Mesenchymal stem cell (in vitro differentiated cells and primary cell): Measurements from ENCODE around the gene PFDN1.

ENCODE experiments used
- DNase-seq: peaks from one replicate; pipeline ENCODE4 v3.0.0-alpha.2; 2013
- H2AFZ ChIP-seq: one replicate; pipeline ENCODE4 v1.6.1; 2013; ENCODE audit warnings: low read depth, mild to moderate bottlenecking, control low read depth, inconsistent platforms, low read length, moderate library complexity
- H2AK5ac ChIP-seq: 2 replicates; pipeline ENCODE4 v1.6.1; 2013; ENCODE audit warnings: low read length, moderate library complexity, mild to moderate bottlenecking, inconsistent platforms; ENCODE audit not compliant: severe bottlenecking
- H2BK120ac ChIP-seq: one replicate; pipeline ENCODE4 v1.6.1; 2013; ENCODE audit warnings: low read depth, mild to moderate bottlenecking, inconsistent platforms, low read length, moderate library complexity
- H2BK12ac ChIP-seq, 2 experiments: one replicate each; pipeline ENCODE4 v1.6.1; 2013; ENCODE audit warnings: inconsistent platforms in 2 of 2, low read length in 2 of 2, mild to moderate bottlenecking in 2 of 2, moderate library complexity in 2 of 2, control low read depth in 1 of 2
- H2BK15ac ChIP-seq: one replicate; pipeline ENCODE4 v1.6.1; 2013; ENCODE audit warnings: mild to moderate bottlenecking, low read depth, inconsistent platforms; ENCODE audit not compliant: poor library complexity, severe bottlenecking
- H2BK5ac ChIP-seq: 2 replicates; pipeline ENCODE4 v1.6.1; 2013; ENCODE audit warnings: low read depth, mild to moderate bottlenecking, low read length, control low read depth, inconsistent platforms; ENCODE audit not compliant: poor library complexity, severe bottlenecking
- H3K14ac ChIP-seq, 2 experiments: one replicate each; pipeline ENCODE4 v1.6.1; 2013; ENCODE audit warnings: inconsistent platforms in 2 of 2, low read length in 2 of 2, control low read depth in 1 of 2, mild to moderate bottlenecking in 1 of 2, moderate library complexity in 1 of 2
- H3K18ac ChIP-seq, 2 experiments: one replicate each; pipeline ENCODE4 v1.6.1; 2013; ENCODE audit warnings: inconsistent platforms in 2 of 2, low read length in 2 of 2, control low read depth in 1 of 2, low read depth in 1 of 2, mild to moderate bottlenecking in 1 of 2
- H3K23ac ChIP-seq, 2 experiments: one replicate each; pipeline ENCODE4 v1.6.1; 2013; ENCODE audit warnings: inconsistent platforms in 2 of 2, low read length in 2 of 2, mild to moderate bottlenecking in 2 of 2, moderate library complexity in 2 of 2, control low read depth in 1 of 2
- H3K27ac ChIP-seq: 2 replicates; pipeline ENCODE4 v1.5.1; 2013; ENCODE audit warnings: mild to moderate bottlenecking, moderate library complexity, low read length, control low read depth, inconsistent platforms; ENCODE audit not compliant: poor library complexity, severe bottlenecking
- H3K27me3 ChIP-seq, 2 experiments: 2 replicates each; pipeline versions ENCODE4 v1.6.1 to v1.7.0; 2013; ENCODE audit warnings: low read length in 2 of 2, mild to moderate bottlenecking in 2 of 2, moderate library complexity in 2 of 2, control low read depth in 1 of 2, inconsistent platforms in 1 of 2; ENCODE audit not compliant: control insufficient read depth in 1 of 2, insufficient read depth in 1 of 2
- H3K36me3 ChIP-seq, 2 experiments: 2 replicates each; pipeline versions ENCODE4 v1.6.1 to v1.7.0; 2013; ENCODE audit warnings: low read length in 2 of 2, control low read depth in 1 of 2, inconsistent platforms in 1 of 2, low read depth in 1 of 2, mild to moderate bottlenecking in 1 of 2; ENCODE audit not compliant: insufficient read depth in 2 of 2, control insufficient read depth in 1 of 2
- H3K4ac ChIP-seq, 2 experiments: one replicate each; pipeline ENCODE4 v1.6.1; 2013; ENCODE audit warnings: inconsistent platforms in 2 of 2, low read length in 2 of 2, mild to moderate bottlenecking in 2 of 2, moderate library complexity in 2 of 2, control low read depth in 1 of 2, low read depth in 1 of 2
- H3K4me1 ChIP-seq: 2 replicates; pipeline ENCODE4 v1.6.1; 2013; ENCODE audit warnings: low read depth, low read length, control low read depth; ENCODE audit not compliant: control insufficient read depth, insufficient read depth
- H3K4me2 ChIP-seq: 2 replicates; pipeline ENCODE4 v1.6.1; 2013; ENCODE audit warnings: low read length, mild to moderate bottlenecking, inconsistent platforms; ENCODE audit not compliant: poor library complexity, severe bottlenecking
- H3K4me3 ChIP-seq, 2 experiments: 2 replicates each; pipeline versions ENCODE4 v1.5.1 to v1.7.0; 2013; ENCODE audit warnings: low read length in 2 of 2, mild to moderate bottlenecking in 2 of 2, control low read depth in 1 of 2, low read depth in 1 of 2; ENCODE audit not compliant: insufficient read depth in 1 of 2
- H3K79me1 ChIP-seq: replicated peaks from 2 replicates; pipeline ENCODE4 v1.6.1; 2013; ENCODE audit warnings: mild to moderate bottlenecking, control low read depth, low read length, inconsistent platforms; ENCODE audit not compliant: poor library complexity, severe bottlenecking
- H3K9ac ChIP-seq: 2 replicates; pipeline ENCODE4 v1.7.0; 2013; ENCODE audit warnings: mild to moderate bottlenecking, low read length, moderate library complexity
- H3K9me3 ChIP-seq: 2 replicates; pipeline ENCODE4 v1.7.0; 2013; ENCODE audit warnings: mild to moderate bottlenecking, low read length; ENCODE audit not compliant: control insufficient read depth
- H4K8ac ChIP-seq: one replicate; pipeline ENCODE4 v1.6.1; 2013; ENCODE audit warnings: inconsistent platforms, mild to moderate bottlenecking, low read length, moderate library complexity
- H4K91ac ChIP-seq: one replicate; pipeline ENCODE4 v1.6.1; 2013; ENCODE audit warnings: mild to moderate bottlenecking, low read length, inconsistent platforms
- WGBS: methylation state at CpG from one replicate; pipeline ENCODE4 v1.1.7; 2013; ENCODE audit warnings: mixed read lengths; 5-methylcytosine and 5-hydroxymethylcytosine counted together

Gene PFDN1

GRCh38 chr5:140286424-140286823, 16.5 kb downstream of the PFDN1 start:
- 100% methylated on average over 4 of the region's 5 CpGs for WGBS
- no peak overlapping the region for H2AFZ ChIP-seq
- H4K8ac ChIP-seq = no peak overlapping the region
- H3K14ac ChIP-seq = no peak overlapping the region
- DNase-seq = no peak
- no peak overlapping the region for H3K4ac ChIP-seq
- peaks cover 12% of the 10 kb centered on the region for H3K79me1 ChIP-seq
- H3K23ac ChIP-seq = no peak overlapping the region
- H2AK5ac ChIP-seq = no peak overlapping the region
- no peak overlapping the region for H3K27ac ChIP-seq
- H3K4me1 ChIP-seq = no peaks in the 10 kb centered on the region
- no peak overlapping the region for H3K18ac ChIP-seq
- H3K9ac ChIP-seq = no peak overlapping the region
- H2BK120ac ChIP-seq = no peak overlapping the region
- H2BK15ac ChIP-seq = no peak overlapping the region
- no peak overlapping the region for H2BK5ac ChIP-seq
- no peak overlapping the region for H3K4me2 ChIP-seq
- no peak overlapping the region for H4K91ac ChIP-seq
- no peak overlapping the region for H2BK12ac ChIP-seq
- H3K27me3 ChIP-seq = no peaks in the 10 kb centered on the region
- H3K4me3 ChIP-seq = no peak overlapping the region
- H3K36me3 ChIP-seq = no peaks in the 10 kb centered on the region
- no peaks in the 10 kb centered on the region for H3K9me3 ChIP-seq

GRCh38 chr5:140284013-140284412, 18.9 kb downstream of the PFDN1 start:
- H2AK5ac ChIP-seq = no peak overlapping the region
- no peak overlapping the region for H2BK12ac ChIP-seq
- WGBS = 93% methylated on average over 1 of the region's 3 CpGs

GRCh38 chr5:140282266-140282665, 20.6 kb downstream of the PFDN1 start:
- Histone ChIP-seq H4K91ac (no peak overlapping the region), H2BK15ac (no peak overlapping the region), H2AK5ac (no peak overlapping the region), H3K23ac (no peak overlapping the region), H3K14ac (no peak overlapping the region), H3K79me1 (peaks cover 10% of the 10 kb centered on the region), H3K27ac (no peak overlapping the region), H2BK5ac (no peak overlapping the region), H3K4me1 (no peaks in the 10 kb centered on the region), H3K27me3 (no peaks in the 10 kb centered on the region), H3K9ac (no peak overlapping the region), H2AFZ (no peak overlapping the region), H4K8ac (no peak overlapping the region), H2BK12ac (no peak overlapping the region), H3K18ac (no peak overlapping the region), H2BK120ac (no peak overlapping the region), H3K9me3 (peaks cover 4% of the 10 kb centered on the region), H3K36me3 (peaks cover 13 to 18% of the 10 kb centered on the region in 2 experiments), H3K4ac (no peak overlapping the region), H3K4me3 (no peak overlapping the region), H3K4me2 (no peak overlapping the region)
- DNase-seq = no peak
- no CpG with 5 or more reads among the region's 2 CpGs for WGBS

More at GRCh38 chr5:140284013-140284412, 18.9 kb downstream of the PFDN1 start:
- no peak overlapping the region for H2AFZ ChIP-seq
- no peak overlapping the region for H3K23ac ChIP-seq
- no peak overlapping the region for H4K8ac ChIP-seq
- H3K9ac ChIP-seq = no peak overlapping the region
- H3K14ac ChIP-seq = no peak overlapping the region
- no peaks in the 10 kb centered on the region for H3K9me3 ChIP-seq
- H2BK5ac ChIP-seq = no peak overlapping the region
- H3K18ac ChIP-seq = no peak overlapping the region
- H3K4me1 ChIP-seq = no peaks in the 10 kb centered on the region
- H3K27ac ChIP-seq = no peak overlapping the region
- H3K27me3 ChIP-seq = no peaks in the 10 kb centered on the region
- no peak for DNase-seq
- H3K36me3 ChIP-seq = peaks cover 5 to 7% of the 10 kb centered on the region in 2 experiments
- H3K4ac ChIP-seq = no peak overlapping the region
- no peak overlapping the region for H4K91ac ChIP-seq
- H2BK15ac ChIP-seq = no peak overlapping the region
- H3K79me1 ChIP-seq = peaks cover 8% of the 10 kb centered on the region
- H2BK120ac ChIP-seq = no peak overlapping the region
- no peak overlapping the region for H3K4me2 ChIP-seq
- no peak overlapping the region for H3K4me3 ChIP-seq

DNA sequence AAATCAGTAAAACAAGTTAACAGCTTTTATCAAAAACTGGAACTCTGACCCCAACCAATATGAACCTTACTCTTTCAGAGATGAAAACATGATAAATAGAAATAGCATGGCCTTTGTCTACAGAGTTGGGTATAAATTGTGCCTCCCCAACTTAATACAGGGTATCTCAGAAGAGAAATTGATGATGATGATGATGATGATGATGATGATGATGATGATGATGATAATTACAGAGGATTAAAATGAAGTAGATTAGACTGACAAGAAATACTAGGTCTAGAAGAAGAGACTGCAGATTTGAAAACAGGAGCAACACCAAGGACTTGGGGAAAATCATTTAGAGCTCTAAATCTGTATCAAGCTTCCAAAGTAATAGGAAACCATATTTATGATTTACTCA, 27.1 kb downstream of the PFDN1 start:
- peaks cover 13% of the 10 kb centered on the region for H3K79me1 ChIP-seq
- no peak overlapping the region for H3K23ac ChIP-seq
- no peak overlapping the region for H3K27ac ChIP-seq
- no peak overlapping the region for H2AK5ac ChIP-seq
- H3K27me3 ChIP-seq = no peaks in the 10 kb centered on the region
- H3K9me3 ChIP-seq = peaks cover 4% of the 10 kb centered on the region
- H2BK5ac ChIP-seq = no peak overlapping the region
- no peak overlapping the region for H2BK12ac ChIP-seq
- H2BK120ac ChIP-seq = no peak overlapping the region
- H3K18ac ChIP-seq = no peak overlapping the region
- H2AFZ ChIP-seq = no peak overlapping the region
- H3K9ac ChIP-seq = no peak overlapping the region
- no peak overlapping the region for H4K8ac ChIP-seq
- H2BK15ac ChIP-seq = no peak overlapping the region
- H4K91ac ChIP-seq = no peak overlapping the region
- H3K4me1 ChIP-seq = no peaks in the 10 kb centered on the region
- peaks cover 13 to 32% of the 10 kb centered on the region in 2 experiments for H3K36me3 ChIP-seq
- H3K14ac ChIP-seq = no peak overlapping the region
- no peak for DNase-seq
- H3K4me3 ChIP-seq = no peak overlapping the region
- H3K4ac ChIP-seq = no peak overlapping the region
- no peak overlapping the region for H3K4me2 ChIP-seq
